K562 (cell line): ENCODE results near the gene RIOX2. TPM values are rescaled to one million over a fixed set of nuclear protein-coding genes. Genes with fewer than 3 reads are reported as not detected.

Source experiments
- ATAC-seq: fragments of 200-7000 bp; cut with Tn5 transposase; 3 replicates; pipeline ENCODE4 v1.9.1; 2020; ENCODE audit warnings: moderate library complexity
- BruUV-seq: library from RNA; stranded (reverse); fragments of 400-500 nt; replicated peaks from 2 replicates; lab custom pipeline; 2021; lab: Mats Ljungman, UMichigan
- CTCF ChIA-PET: fragments of 300-600 bp; formaldehyde crosslinking; extraction: SDS; loops from one replicate; lab custom pipeline; 2021; ENCODE audit warnings: low intra/inter-chr PET ratio; lab: Yijun Ruan, JAX
- POLR2A ChIA-PET: fragments of 300-600, 350-650 bp; sonication (Branson Sonifier 250); formaldehyde crosslinking; extraction: SDS; loops from one replicate; lab custom pipeline; 2021; ENCODE audit warnings: antibody characterized with exemption, inconsistent platforms; lab: Yijun Ruan, JAX
- DNase-seq, 4 experiments: peaks; one replicate each; pipeline versions ENCODE4 v3.0.0 to v3.0.0-alpha.2; 2011 to 2018; ENCODE audit warnings: low spot score in 3 of 4, mixed read lengths in 3 of 4; ENCODE audit errors: extremely low read depth in 1 of 4
- FAIRE-seq: peaks from 2 replicates; lab custom pipeline; 2011; peaks lifted over from hg19 to GRCh38; lab: Jason Lieb, UNC
- H2AFZ ChIP-seq: 2 replicates; pipeline ENCODE4 v1.6.0; 2011; ENCODE audit warnings: low read depth, low read length, control low read depth, inconsistent platforms
- H3K27ac ChIP-seq: fragments of 200-600 bp; 3 replicates; pipeline ENCODE4 v1.8.0; 2011; ENCODE audit warnings: low read depth, mild to moderate bottlenecking, control low read depth, inconsistent platforms, low read length, moderate library complexity, mixed read lengths; ENCODE audit errors: extremely low read depth
- H3K27me3 ChIP-seq, 2 experiments: fragments of 300-600 bp in 1 of 2; 2 replicates in 1 of 2; 3 replicates in 1 of 2; pipeline versions ENCODE4 v1.6.0 to v1.8.0; 2011; ENCODE audit warnings: inconsistent platforms in 2 of 2, low read length in 2 of 2, mild to moderate bottlenecking in 1 of 2, mixed read lengths in 1 of 2, moderate library complexity in 1 of 2; ENCODE audit not compliant: control insufficient read depth in 2 of 2, insufficient read depth in 2 of 2
- H3K36me3 ChIP-seq: fragments of 300-600 bp; 3 replicates; pipeline ENCODE4 v1.8.0; 2011; ENCODE audit warnings: mild to moderate bottlenecking, low read length, inconsistent platforms; ENCODE audit not compliant: control insufficient read depth, insufficient read depth
- H3K4me1 ChIP-seq, 2 experiments: fragments of 200-600 bp in 1 of 2; replicated peaks in 1 of 2; 2 replicates in 1 of 2; 3 replicates in 1 of 2; pipeline versions ENCODE4 v1.5.1 to v1.8.0; 2011; ENCODE audit warnings: inconsistent platforms in 2 of 2, low read length in 2 of 2, mild to moderate bottlenecking in 1 of 2, mixed read lengths in 1 of 2, moderate library complexity in 1 of 2; ENCODE audit not compliant: control insufficient read depth in 2 of 2, insufficient read depth in 2 of 2
- H3K4me2 ChIP-seq: 2 replicates; pipeline ENCODE4 v1.6.1; 2011; ENCODE audit warnings: low read length, control low read depth, inconsistent platforms, mixed read lengths; ENCODE audit not compliant: insufficient read depth
- H3K4me3 ChIP-seq: fragments of 200-600 bp; sonication (generic), shearing (Covaris generic); 2 replicates; pipeline ENCODE4 v1.5.1; 2016; ENCODE audit warnings: control low read depth, inconsistent platforms
- H3K79me2 ChIP-seq: fragments of 200-600 bp; 3 replicates; pipeline ENCODE4 v1.8.0; 2011; ENCODE audit warnings: low read length, inconsistent platforms; ENCODE audit not compliant: control insufficient read depth, insufficient read depth
- H3K9ac ChIP-seq, 2 experiments: 2 replicates each; pipeline versions ENCODE4 v1.6.0 to v1.6.1; 2011; ENCODE audit warnings: low read depth in 2 of 2, low read length in 2 of 2, control low read depth in 1 of 2, inconsistent platforms in 1 of 2, mild to moderate bottlenecking in 1 of 2, mixed read lengths in 1 of 2; ENCODE audit not compliant: insufficient read depth in 1 of 2
- H3K9me1 ChIP-seq: one replicate; pipeline ENCODE4 v1.6.0; 2011; ENCODE audit warnings: inconsistent platforms, mild to moderate bottlenecking, low read length, moderate library complexity; ENCODE audit not compliant: control insufficient read depth, insufficient read depth
- H3K9me3 ChIP-seq: replicated peaks from 2 replicates; pipeline ENCODE4 v1.5.1; 2011; ENCODE audit warnings: low read depth, low read length, inconsistent platforms; ENCODE audit not compliant: control insufficient read depth, insufficient read depth
- H4K20me1 ChIP-seq: replicated peaks from 2 replicates; pipeline ENCODE4 v1.6.1; 2011; ENCODE audit warnings: low read length, inconsistent platforms, mixed read lengths; ENCODE audit not compliant: control insufficient read depth, insufficient read depth
- ARID2 ChIP-seq: fragments of 450-650 bp; IDR thresholded peaks from 2 replicates; pipeline ENCODE4 v1.6.1; 2017; ENCODE audit warnings: antibody characterized with exemption, mild to moderate bottlenecking
- BRD4 ChIP-seq: fragments of 200-600 bp; sonication (generic); IDR thresholded peaks from 2 replicates; pipeline ENCODE4 v1.6.1; 2017; ENCODE audit warnings: inconsistent platforms
- CHD1 ChIP-seq: fragments of 200-600 bp; sonication (generic); IDR thresholded peaks from one replicate; pipeline ENCODE4 v1.6.1; 2012; ENCODE audit warnings: mild to moderate bottlenecking, moderate library complexity, low read length, inconsistent platforms
- DPF2 ChIP-seq: fragments of 450-650 bp; IDR thresholded peaks from 2 replicates; pipeline ENCODE4 v1.6.1; 2016
- MAX ChIP-seq: sonication (generic); formaldehyde crosslinking; IDR thresholded peaks from 2 replicates; pipeline ENCODE4 v1.9.0; 2022; ENCODE audit warnings: mild to moderate bottlenecking, missing genetic modification reagents
- NFE2L1 ChIP-seq: fragments of 450-650 bp; IDR thresholded peaks from 2 replicates; pipeline ENCODE4 v1.6.1; 2016; ENCODE audit warnings: missing genetic modification characterization, low read depth, mild to moderate bottlenecking, missing compliant biosample characterization, moderate library complexity, borderline replicate concordance
- RNF219 ChIP-seq: fragments of 250-450 bp; sonication (Bioruptor Pico); IDR thresholded peaks from 2 replicates; pipeline ENCODE4 v1.5.0; 2022; ENCODE audit warnings: mild to moderate bottlenecking
- SPI1 ChIP-seq: IDR thresholded peaks from 2 replicates; pipeline ENCODE4 v1.6.1; 2011; ENCODE audit warnings: low read depth, low read length, control low read depth, borderline replicate concordance
- TSHZ1 ChIP-seq: fragments of 250-450 bp; sonication (Bioruptor Pico); IDR thresholded peaks from 2 replicates; pipeline ENCODE4 v1.4.0; 2020; ENCODE audit warnings: mild to moderate bottlenecking, moderate library complexity
- ZBTB17 ChIP-seq: fragments of 450-650 bp; formaldehyde crosslinking; IDR thresholded peaks from 2 replicates; pipeline ENCODE4 v1.4.0; 2020; ENCODE audit warnings: mild to moderate bottlenecking
- ZNF280B ChIP-seq: fragments of 250-450 bp; sonication (Bioruptor Pico); IDR thresholded peaks from 2 replicates; pipeline ENCODE4 v1.5.1; 2021; ENCODE audit warnings: mild to moderate bottlenecking
- ZNF644 ChIP-seq: fragments of 200-800 bp; sonication (Bioruptor generic); IDR thresholded peaks from 2 replicates; pipeline ENCODE4 v1.6.1; 2016; ENCODE audit warnings: low read depth, missing genetic modification characterization, missing compliant biosample characterization
- ZNF766 ChIP-seq: fragments of 200-800 bp; sonication (Bioruptor generic); conservative IDR thresholded peaks from 2 replicates; pipeline ENCODE4 v1.6.1; 2016; ENCODE audit warnings: missing genetic modification characterization, missing compliant biosample characterization
- ZNF77 ChIP-seq: fragments of 250-450 bp; sonication (Bioruptor Pico); IDR thresholded peaks from 2 replicates; pipeline ENCODE4 v1.5.0; 2020
- WGBS: fragments of 100-300 bp; shearing (Covaris generic); methylation state at CpG from one replicate; pipeline ENCODE4 v1.1.6; 2016; ENCODE audit warnings: low coverage, mixed read lengths; ENCODE audit not compliant: insufficient coverage; ENCODE audit errors: missing lambda C conversion rate; 5-methylcytosine and 5-hydroxymethylcytosine counted together
- in situ Hi-C: fragments of 300-500 bp; cut with MboI; formaldehyde crosslinking; loops from 4 replicates; pipeline ENCODE4 v1.15.0; 2018; ENCODE audit warnings: inconsistent platforms, mixed read lengths
- intact Hi-C: fragments of 100-400 bp; cut with micrococcal nuclease; formaldehyde crosslinking; loops from 2 replicates; pipeline ENCODE4 v1.14.2; 2022
- polyA plus RNA-seq, 8 experiments: library from polyadenylated mRNA; depleted of rRNA in 4 of 8; stranded (reverse) in 5 of 8; unstranded in 3 of 8; fragments of >200 nt; fragmentation: Nextera tagmentation in 2 of 8; fragmentation: Illumina TruSeq in 1 of 8; extraction: Ambion mirVana in 2 of 8; extraction: Trizol in 1 of 8; gene quantifications; 2 replicates each; pipeline versions ENCODE4 v1.2.1 to v1.2.3, GENCODE V29; 2011 to 2014; ENCODE audit warnings: inconsistent platforms in 1 of 8, missing spikeins in 1 of 8
- total RNA-seq, 7 experiments: library from RNA; depleted of rRNA in 6 of 7; stranded (reverse); fragments of >200 nt in 6 of 7; fragmentation: Illumina TruSeq in 2 of 7; extraction: Trizol in 2 of 7; gene quantifications; 2 replicates each; pipeline versions ENCODE4 v1.2.1 to v1.2.3, GENCODE V29; 2011 to 2021; ENCODE audit warnings: low replicate concordance in 1 of 7

RIOX2 gene
- total and polyA plus RNA-seq, 9 of the 15 experiments (the other 6 are each of a cell fraction or from before 2014, with no cell fraction given), result 22.2 to 56.0 (median 32.6) TPM

GRCh38 chr3:97960551-97960950 is 11.7 kb downstream of the RIOX2 start:
- ChIA-PET POLR2A (no interaction called here), CTCF (no interaction called here)
- no peak overlapping the region for H3K4me2 ChIP-seq
- ATAC-seq (no peak), DNase-seq (no peak), FAIRE-seq (no peak)
- intact Hi-C loops, result no loop called here
- 92% methylated on average over 5 of the region's 5 CpGs for WGBS
- H3K4me3 ChIP-seq, result no peak overlapping the region
- H3K27me3 ChIP-seq, result no peaks in the 10 kb centered on the region
- H3K27ac ChIP-seq, result no peak overlapping the region
- BruUV-seq, result no TSS peak
- no peaks in the 10 kb centered on the region for H4K20me1 ChIP-seq
- H3K9ac ChIP-seq, result no peak overlapping the region
- H3K9me1 ChIP-seq, result peaks cover 3% of the 10 kb centered on the region
- H3K9me3 ChIP-seq, result no peaks in the 10 kb centered on the region
- H3K79me2 ChIP-seq, result peaks cover 13% of the 10 kb centered on the region
- in situ Hi-C loops, result no loop called here
- no peak overlapping the region for H2AFZ ChIP-seq
- H3K4me1 ChIP-seq, result no peaks in the 10 kb centered on the region; a peak in 2 of 5 replicates
- peaks cover 46% of the 10 kb centered on the region; the same call in 2 of the 3 replicates for H3K36me3 ChIP-seq
- TF ChIP-seq CHD1, result no peak
- no peak for TF ChIP-seq RNF219 (CRISPR knock-in tag)
- TF ChIP-seq SPI1, result no peak
- no peak for TF ChIP-seq MAX (CRISPR knock-in tag)
- no peak for TF ChIP-seq ZNF766 (CRISPR knock-in tag)
- no peak for TF ChIP-seq NFE2L1
- no peak for TF ChIP-seq BRD4
- no peak for TF ChIP-seq ZNF280B (CRISPR knock-in tag)
- TF ChIP-seq ARID2, result no peak
- no peak for TF ChIP-seq ZBTB17
- no peak for TF ChIP-seq ZNF77 (CRISPR knock-in tag)
- no peak for TF ChIP-seq TSHZ1 (CRISPR knock-in tag)
- TF ChIP-seq ZNF644, result no peak
- no peak for TF ChIP-seq DPF2
